OCI-LY3 (cell line): ENCODE results near the gene ZNF185.

Experiments used
- H2AFZ ChIP-seq: fragments of 200-600, 300-600 bp; shearing (Covaris generic); 2 replicates; pipeline ENCODE4 v1.6.0; 2014; ENCODE audit warnings: antibody characterized with exemption, low read depth, low read length
- H3K27ac ChIP-seq: fragments of 200-600, 300-600 bp; sonication (generic); 2 replicates; pipeline ENCODE4 v1.5.1; 2014; ENCODE audit warnings: mild to moderate bottlenecking, low read length, moderate library complexity, mixed read lengths
- H3K27me3 ChIP-seq: fragments of 200-600, 300-600 bp; sonication (generic); 2 replicates; pipeline ENCODE4 v1.6.1; 2014; ENCODE audit warnings: low read depth, low read length, mixed read lengths
- H3K36me3 ChIP-seq: fragments of 200-600, 300-600 bp; sonication (generic); replicated peaks from 2 replicates; pipeline ENCODE3; 2014; ENCODE audit warnings: low read depth, low read length, mixed read lengths
- H3K4me1 ChIP-seq: fragments of 300-600, 200-600 bp; sonication (generic); 2 replicates; pipeline ENCODE4 v1.6.1; 2014; ENCODE audit warnings: low read length, mixed read lengths
- H3K4me2 ChIP-seq: fragments of 200-600, 300-600 bp; sonication (generic); 2 replicates; pipeline ENCODE4 v1.6.1; 2014; ENCODE audit warnings: low read length, mixed read lengths
- H3K4me3 ChIP-seq: fragments of 300-600, 200-600 bp; sonication (generic); 2 replicates; pipeline ENCODE4 v1.5.1; 2014; ENCODE audit warnings: antibody characterized with exemption, mild to moderate bottlenecking, low read length, moderate library complexity
- H3K79me2 ChIP-seq: fragments of 300-600, 200-600 bp; shearing (Covaris generic); 2 replicates; pipeline ENCODE4 v1.6.1; 2014; ENCODE audit warnings: mild to moderate bottlenecking, low read length, mixed read lengths
- H3K9ac ChIP-seq: fragments of 300-600, 200-600 bp; shearing (Covaris generic); 2 replicates; pipeline ENCODE4 v1.6.0; 2014; ENCODE audit warnings: mild to moderate bottlenecking, low read length, moderate library complexity
- H3K9me3 ChIP-seq: fragments of 200-600, 300-600 bp; shearing (Covaris generic); 2 replicates; pipeline ENCODE4 v1.6.1; 2014; ENCODE audit warnings: low read length, mixed read lengths; ENCODE audit not compliant: insufficient read depth
- H4K20me1 ChIP-seq: fragments of 200-600, 300-600 bp; sonication (generic); 2 replicates; pipeline ENCODE4 v1.6.1; 2016; ENCODE audit warnings: low read length, mixed read lengths; ENCODE audit not compliant: insufficient read depth
- CTCF ChIP-seq: fragments of 200-600, 300-600 bp; sonication (generic); IDR thresholded peaks from 2 replicates; pipeline ENCODE4 v1.5.1; 2014; ENCODE audit warnings: antibody characterized with exemption, low read length, low read depth
- EZH2phosphoT487 ChIP-seq: fragments of 200-600 bp; shearing (Covaris generic); IDR thresholded peaks from 2 replicates; pipeline ENCODE4 v1.6.1; 2018; ENCODE audit warnings: antibody characterized with exemption, mixed run types, low read depth

The ZNF185 gene

DNA sequence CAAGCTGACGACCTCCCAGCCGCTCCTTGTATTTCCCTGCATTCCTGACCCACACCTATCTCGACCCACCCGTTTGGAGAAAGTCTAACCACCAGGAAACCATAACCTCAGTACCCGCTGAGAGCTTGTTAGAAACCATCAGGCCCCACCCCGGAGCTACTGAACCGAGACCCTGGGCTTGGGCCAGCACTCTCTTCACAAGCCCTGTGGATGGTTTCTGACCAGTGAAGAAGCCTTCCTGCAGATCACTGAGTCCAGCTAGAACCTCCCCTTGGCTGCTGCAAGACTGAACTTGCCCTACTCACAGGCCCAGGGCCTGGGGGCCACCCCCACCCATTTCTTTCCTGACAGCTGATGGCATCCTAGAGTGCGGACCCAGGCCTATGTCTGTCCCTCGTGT, 26.6 kb upstream of the ZNF185 start:
- Histone ChIP-seq H4K20me1 (no peaks in the 10 kb centered on the region), H3K27ac (no peak overlapping the region), H3K36me3 (peaks cover 7% of the 10 kb centered on the region), H2AFZ (no peak overlapping the region), H3K27me3 (no peaks in the 10 kb centered on the region), H3K4me3 (no peak overlapping the region), H3K79me2 (no peaks in the 10 kb centered on the region), H3K4me2 (no peak overlapping the region), H3K9ac (no peak overlapping the region), H3K4me1 (no peaks in the 10 kb centered on the region), H3K9me3 (no peaks in the 10 kb centered on the region)
- TF ChIP-seq EZH2phosphoT487 (no peak), CTCF (no peak)

DNA sequence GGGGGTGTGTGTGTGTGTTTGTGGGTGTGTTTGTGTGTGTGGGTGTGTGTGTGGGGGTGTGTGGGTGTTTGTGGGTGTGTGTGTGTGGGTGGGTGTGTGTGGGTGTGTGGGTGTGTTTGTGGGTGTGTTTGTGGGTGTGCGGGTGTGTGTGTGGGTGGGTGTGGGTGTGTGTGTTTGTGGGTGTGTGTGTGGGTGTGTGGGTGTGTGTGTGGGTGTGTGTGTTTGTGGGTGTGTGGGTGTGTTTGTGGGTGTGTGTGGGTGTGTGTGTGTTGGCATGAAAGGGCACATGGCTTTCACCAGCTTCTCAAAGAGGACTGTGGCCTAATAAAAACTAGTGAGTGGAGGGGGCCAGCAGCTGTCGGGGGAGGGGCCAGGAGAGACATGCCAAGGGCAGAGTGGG, 25.3 kb upstream of the ZNF185 start:
- no peak overlapping the region for H3K9ac ChIP-seq
- no peaks in the 10 kb centered on the region for H4K20me1 ChIP-seq
- no peaks in the 10 kb centered on the region for H3K4me1 ChIP-seq
- H2AFZ ChIP-seq: no peak overlapping the region
- TF ChIP-seq EZH2phosphoT487 (no peak), CTCF (no peak)
- no peaks in the 10 kb centered on the region for H3K79me2 ChIP-seq
- peaks cover 7% of the 10 kb centered on the region for H3K36me3 ChIP-seq
- no peak overlapping the region for H3K27ac ChIP-seq
- H3K4me2 ChIP-seq: no peak overlapping the region
- H3K9me3 ChIP-seq: no peaks in the 10 kb centered on the region
- no peak overlapping the region for H3K4me3 ChIP-seq
- H3K27me3 ChIP-seq: no peaks in the 10 kb centered on the region

DNA sequence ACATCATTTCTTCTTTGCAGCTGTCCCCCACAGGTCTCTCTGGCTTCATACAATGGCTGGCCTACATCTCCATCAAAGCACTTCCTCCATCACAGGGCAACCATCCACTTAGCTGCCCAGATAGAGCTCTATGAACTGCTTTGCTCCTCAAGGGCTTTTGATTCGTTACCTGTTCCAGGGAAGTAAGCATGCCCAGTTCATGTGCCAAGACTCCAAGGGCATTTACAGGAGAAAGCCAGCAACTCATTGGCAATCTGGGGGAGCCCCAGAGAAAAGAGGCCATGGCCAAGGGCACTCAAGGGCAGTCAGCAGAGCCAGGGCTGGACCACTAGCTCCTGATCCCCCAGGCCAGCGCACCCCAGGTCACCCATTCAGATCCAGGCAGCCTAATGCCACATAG, 24.5 kb upstream of the ZNF185 start:
- Histone ChIP-seq H3K79me2 (no peaks in the 10 kb centered on the region), H3K4me3 (no peak overlapping the region), H3K4me2 (no peak overlapping the region), H3K9ac (no peak overlapping the region), H3K27ac (no peak overlapping the region), H4K20me1 (no peaks in the 10 kb centered on the region), H3K9me3 (no peaks in the 10 kb centered on the region), H3K36me3 (peaks cover 7% of the 10 kb centered on the region), H2AFZ (no peak overlapping the region), H3K27me3 (no peaks in the 10 kb centered on the region), H3K4me1 (no peaks in the 10 kb centered on the region)
- TF ChIP-seq EZH2phosphoT487 (no peak), CTCF (no peak)

GRCh38 chrX:152876931-152877840, 20.7 kb upstream of the ZNF185 start:
- no peaks in the 10 kb centered on the region for H3K79me2 ChIP-seq
- H3K36me3 ChIP-seq: no peaks in the 10 kb centered on the region
- no peak overlapping the region for H3K4me3 ChIP-seq
- no peak overlapping the region for H3K4me2 ChIP-seq
- no peak overlapping the region for H3K27ac ChIP-seq
- H3K9ac ChIP-seq: no peak overlapping the region
- TF ChIP-seq CTCF (no peak), EZH2phosphoT487 (no peak)
- no peaks in the 10 kb centered on the region for H4K20me1 ChIP-seq
- H3K9me3 ChIP-seq: no peaks in the 10 kb centered on the region
- no peak overlapping the region for H2AFZ ChIP-seq
- no peaks in the 10 kb centered on the region for H3K27me3 ChIP-seq
- H3K4me1 ChIP-seq: no peaks in the 10 kb centered on the region
